Activated T-helper 17 cell treated with anti-CD3 and anti-CD28 coated beads, Interleukin-2, amount 50 U/mL, for 72 hours (primary cell): ENCODE measurements around the gene TAF12. TPM values are rescaled to one million over a fixed set of nuclear protein-coding genes. Genes with fewer than 3 reads are reported as not detected.
"Not testable (repeated sequence)": the region's sequence is repeated elsewhere in the genome, so short reads cannot be mapped to it uniquely, and the experiment has no call there.

Experiments used
- ATAC-seq: fragments of 150-1000 bp; cut with Tn5 transposase; replicated peaks from 2 replicates; pipeline ENCODE4 v1.10.0; 2021; ENCODE audit warnings: mild to moderate bottlenecking, moderate library complexity
- H3K27ac Mint-ChIP-seq: one replicate; pipeline ENCODE4 v1.8.0; 2022; ENCODE audit warnings: mixed read lengths
- H3K27me3 Mint-ChIP-seq: one replicate; pipeline ENCODE4 v1.8.0; 2022; ENCODE audit warnings: mixed read lengths
- H3K36me3 Mint-ChIP-seq: one replicate; pipeline ENCODE4 v1.8.0; 2022; ENCODE audit warnings: low read depth, mild to moderate bottlenecking, mixed read lengths
- H3K4me1 Mint-ChIP-seq: one replicate; pipeline ENCODE4 v1.8.0; 2022; ENCODE audit warnings: mixed read lengths
- H3K4me3 Mint-ChIP-seq: one replicate; pipeline ENCODE4 v1.8.0; 2022; ENCODE audit warnings: mild to moderate bottlenecking, mixed read lengths
- H3K9me3 Mint-ChIP-seq: one replicate; pipeline ENCODE4 v1.8.0; 2022; ENCODE audit warnings: mixed read lengths
- total RNA-seq, 2 donors: library from RNA; stranded (reverse); gene quantifications; one replicate each; pipeline ENCODE4 v1.2.3, GENCODE V29; 2022

TAF12 gene
- total RNA-seq, 2 donors from 2014 or later: 15.0 to 28.4 TPM

GRCh38 chr1:28604962-28605361 is 37.9 kb downstream of the TAF12 start:
- ATAC-seq: no peak

GRCh38 chr1:28604411-28604810 is 38.5 kb downstream of the TAF12 start:
- no peak overlapping the region for H3K4me3 Mint-ChIP-seq
- no peak for ATAC-seq
- no peak overlapping the region for H3K27ac Mint-ChIP-seq
- H3K27me3 Mint-ChIP-seq: no peaks in the 10 kb centered on the region
- peaks cover 64% of the 10 kb centered on the region for H3K36me3 Mint-ChIP-seq
- H3K4me1 Mint-ChIP-seq: no peaks in the 10 kb centered on the region
- H3K9me3 Mint-ChIP-seq: no peaks in the 10 kb centered on the region

More at GRCh38 chr1:28604962-28605361, 37.9 kb downstream of the TAF12 start:
- Mint-ChIP-seq H3K27me3 (no peaks in the 10 kb centered on the region), H3K4me3 (no peak overlapping the region), H3K27ac (no peak overlapping the region), H3K9me3 (no peaks in the 10 kb centered on the region), H3K4me1 (no peaks in the 10 kb centered on the region), H3K36me3 (peaks cover 69% of the 10 kb centered on the region)

- Mint-ChIP-seq H3K27ac (no peak overlapping the region), H3K36me3 (peaks cover 52% of the 10 kb centered on the region), H3K9me3 (no peaks in the 10 kb centered on the region), H3K4me3 (no peak overlapping the region), H3K27me3 (no peaks in the 10 kb centered on the region), H3K4me1 (no peaks in the 10 kb centered on the region)
- ATAC-seq: no peak
Observed at GRCh38 chr1:28602536-28603439, 40.1 kb downstream of the TAF12 start.

- peak overlapping the region; percentile 30 for H3K27ac Mint-ChIP-seq
- H3K9me3 Mint-ChIP-seq: no peaks in the 10 kb centered on the region
- H3K27me3 Mint-ChIP-seq: no peaks in the 10 kb centered on the region
- peak; percentile 94 for ATAC-seq
- peaks cover 41% of the 10 kb centered on the region for H3K36me3 Mint-ChIP-seq
- H3K4me1 Mint-ChIP-seq: no peaks in the 10 kb centered on the region
- no peak overlapping the region for H3K4me3 Mint-ChIP-seq
Observed at GRCh38 chr1:28601696-28602095, 41.2 kb downstream of the TAF12 start.

GRCh38 chr1:28596276-28596675 is 46.6 kb downstream of the TAF12 start:
- not testable (repeated sequence) for H3K4me1 Mint-ChIP-seq, H3K36me3 Mint-ChIP-seq, H3K4me3 Mint-ChIP-seq, H3K9me3 Mint-ChIP-seq, ATAC-seq, H3K27ac Mint-ChIP-seq, H3K27me3 Mint-ChIP-seq

GRCh38 chr1:28595412-28596191 is 47.3 kb downstream of the TAF12 start:
- Mint-ChIP-seq H3K9me3 (no peaks in the 10 kb centered on the region), H3K27ac (no peak overlapping the region), H3K4me3 (no peak overlapping the region), H3K36me3 (no peaks in the 10 kb centered on the region), H3K27me3 (peaks cover 4% of the 10 kb centered on the region), H3K4me1 (no peaks in the 10 kb centered on the region)
- no peak for ATAC-seq

GRCh38 chr1:28594686-28595411 is 48.0 kb downstream of the TAF12 start:
- H3K27ac Mint-ChIP-seq: not testable (repeated sequence)

GRCh38 chr1:28593988-28594356 is 48.9 kb downstream of the TAF12 start:
- not testable (repeated sequence) for H3K4me3 Mint-ChIP-seq, H3K4me1 Mint-ChIP-seq, ATAC-seq, H3K27me3 Mint-ChIP-seq, H3K27ac Mint-ChIP-seq, H3K9me3 Mint-ChIP-seq, H3K36me3 Mint-ChIP-seq

More at GRCh38 chr1:28594686-28595411, 48.0 kb downstream of the TAF12 start:
- ATAC-seq, H3K36me3 Mint-ChIP-seq, H3K27me3 Mint-ChIP-seq, H3K9me3 Mint-ChIP-seq, H3K4me1 Mint-ChIP-seq, H3K4me3 Mint-ChIP-seq: not testable (repeated sequence)

- peak; percentile 60 for ATAC-seq
- Mint-ChIP-seq H3K36me3 (no peaks in the 10 kb centered on the region), H3K4me3 (peak overlapping the region; percentile 52), H3K27me3 (peaks cover 4% of the 10 kb centered on the region), H3K4me1 (no peaks in the 10 kb centered on the region), H3K9me3 (no peaks in the 10 kb centered on the region), H3K27ac (no peak overlapping the region)
Observed at GRCh38 chr1:28592321-28593071, 50.4 kb downstream of the TAF12 start.

- peaks cover 4% of the 10 kb centered on the region for H3K27me3 Mint-ChIP-seq
- no peaks in the 10 kb centered on the region for H3K4me1 Mint-ChIP-seq
- H3K9me3 Mint-ChIP-seq: no peaks in the 10 kb centered on the region
- H3K27ac Mint-ChIP-seq: no peak within 1 kb of the TSS
- H3K36me3 Mint-ChIP-seq: no peaks in the 10 kb centered on the region
- H3K4me3 Mint-ChIP-seq: peak within 1 kb of the TSS; percentile 52
- ATAC-seq: peak; percentile 65
Observed at GRCh38 chr1:28591708-28592320, 51.1 kb downstream of the TAF12 start, which contains the start of gene RAB42. Gene RAB42, plus strand, starts transcription at chr1:28592265. Its CDS starts 247 bp downstream, at chr1:28592512.

- not testable (repeated sequence) for H3K27ac Mint-ChIP-seq, H3K4me1 Mint-ChIP-seq, H3K27me3 Mint-ChIP-seq, H3K9me3 Mint-ChIP-seq, ATAC-seq, H3K4me3 Mint-ChIP-seq, H3K36me3 Mint-ChIP-seq
Observed at GRCh38 chr1:28586585-28587391, 56.1 kb downstream of the TAF12 start.

GRCh38 chr1:28582248-28582615 is 60.6 kb downstream of the TAF12 start:
- peaks cover 47% of the 10 kb centered on the region for H3K36me3 Mint-ChIP-seq
- H3K4me1 Mint-ChIP-seq: peaks cover 25% of the 10 kb centered on the region

More at GRCh38 chr1:28582248-28582615, 60.6 kb downstream of the TAF12 start:
- ATAC-seq: no peak
- H3K27me3 Mint-ChIP-seq: no peaks in the 10 kb centered on the region
- peak overlapping the region; percentile 96 for H3K4me3 Mint-ChIP-seq
- H3K9me3 Mint-ChIP-seq: no peaks in the 10 kb centered on the region
- H3K27ac Mint-ChIP-seq: peak overlapping the region; percentile 81
